ENCODE data around the gene LSM2. TPM values are rescaled to one million over a fixed set of nuclear protein-coding genes. Genes with fewer than 3 reads are reported as not detected.
"Not testable (repeated sequence)": the region's sequence is repeated elsewhere in the genome, so short reads cannot be mapped to it uniquely, and the experiment has no call there.

LSM2 gene
- total RNA-seq (10 to 100 TPM; 11.0 to 23.1 (median 19.0) TPM), polyA plus RNA-seq (10 to 100 TPM; 25.1 to 27.3 TPM)

- Histone ChIP-seq H3K4me3 (peak within 1 kb of the TSS; percentile 32 to 81 (median 62)), H3K4me1 (peaks cover 0 to 12% (median 6%) of the 10 kb centered on the region in 3 donors), H3K36me3 (no peaks in the 10 kb centered on the region), H3K27me3 (no peaks in the 10 kb centered on the region), H3K27ac (peak within 1 kb of the TSS; percentile 71 to 91 (median 80)), H3K9me3 (no peaks in the 10 kb centered on the region)
- FAIRE-seq (peak; percentile 59), ATAC-seq (peak; percentile 95 to 99 (median 98)), DNase-seq (peak; percentile 96 to 99 (median 98))
- 0% methylated on average over 50 to 51 of the region's 51 CpGs for WGBS, 2 donors
- intact Hi-C loops (cut with DNase I) = no loop called here
- TF ChIP-seq, protein P1, sequence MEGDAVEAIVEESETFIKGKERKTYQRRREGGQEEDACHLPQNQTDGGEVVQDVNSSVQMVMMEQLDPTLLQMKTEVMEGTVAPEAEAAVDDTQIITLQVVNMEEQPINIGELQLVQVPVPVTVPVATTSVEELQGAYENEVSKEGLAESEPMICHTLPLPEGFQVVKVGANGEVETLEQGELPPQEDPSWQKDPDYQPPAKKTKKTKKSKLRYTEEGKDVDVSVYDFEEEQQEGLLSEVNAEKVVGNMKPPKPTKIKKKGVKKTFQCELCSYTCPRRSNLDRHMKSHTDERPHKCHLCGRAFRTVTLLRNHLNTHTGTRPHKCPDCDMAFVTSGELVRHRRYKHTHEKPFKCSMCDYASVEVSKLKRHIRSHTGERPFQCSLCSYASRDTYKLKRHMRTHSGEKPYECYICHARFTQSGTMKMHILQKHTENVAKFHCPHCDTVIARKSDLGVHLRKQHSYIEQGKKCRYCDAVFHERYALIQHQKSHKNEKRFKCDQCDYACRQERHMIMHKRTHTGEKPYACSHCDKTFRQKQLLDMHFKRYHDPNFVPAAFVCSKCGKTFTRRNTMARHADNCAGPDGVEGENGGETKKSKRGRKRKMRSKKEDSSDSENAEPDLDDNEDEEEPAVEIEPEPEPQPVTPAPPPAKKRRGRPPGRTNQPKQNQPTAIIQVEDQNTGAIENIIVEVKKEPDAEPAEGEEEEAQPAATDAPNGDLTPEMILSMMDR (IDR thresholded peaks at IDR 0.05) = no peak
Observed at GRCh38 chr6:31806470-31807272, at the start of gene LSM2. Gene LSM2 (minus strand): TSS chr6:31806966. CDS start chr6:31806757, 209 bp downstream.

DNA sequence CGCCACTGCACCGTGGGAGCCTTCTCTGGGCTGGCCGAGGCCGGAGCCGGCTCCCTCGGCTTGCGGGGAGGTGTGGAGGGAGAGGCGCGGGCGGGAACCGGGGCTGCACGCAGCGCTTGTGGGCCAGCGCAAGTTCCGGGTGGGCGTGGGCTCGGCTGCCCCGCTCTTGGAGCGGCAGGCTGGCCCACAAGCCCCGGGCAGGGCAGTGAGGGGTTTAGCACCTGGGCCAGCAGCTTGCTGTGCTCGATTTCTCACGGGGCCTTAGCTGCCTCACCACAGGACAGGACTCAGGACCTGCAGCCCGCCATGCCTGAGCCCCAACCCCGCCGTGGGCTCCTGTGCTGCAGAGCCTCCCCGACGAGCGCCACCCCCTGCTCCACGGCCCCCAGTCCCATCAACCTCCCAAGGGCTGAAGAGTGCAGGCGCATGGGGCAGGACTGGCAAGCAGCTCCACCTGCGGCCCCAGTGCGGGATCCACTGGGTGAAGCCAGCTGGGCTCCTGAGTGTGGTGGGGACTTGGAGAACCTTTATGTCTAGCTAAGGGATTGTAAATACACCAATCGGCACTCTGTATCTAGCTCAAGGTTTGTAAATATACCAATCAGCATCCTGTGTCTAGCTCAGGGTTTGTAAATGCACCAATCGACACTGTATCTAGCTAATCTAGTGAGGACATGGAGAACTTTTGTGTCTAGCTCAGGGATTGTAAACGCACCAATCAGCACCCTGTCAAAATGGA is 45.4 kb upstream of the LSM2 start:
- ATAC-seq; H3K9me3 ChIP-seq; intact Hi-C loops (cut with DNase I); H3K4me3 ChIP-seq; H3K4me1 ChIP-seq; FAIRE-seq; H3K27me3 ChIP-seq; H3K27ac ChIP-seq; H3K36me3 ChIP-seq: not testable (repeated sequence)
- DNase-seq = peak in 1 of 6 donors; percentile 52
- WGBS, 2 donors = 87 to 90% methylated on average over 25 to 35 of the region's 35 CpGs

GRCh38 chr6:31851485-31851832 is 44.7 kb upstream of the LSM2 start:
- Histone ChIP-seq H3K9me3 (no peaks in the 10 kb centered on the region), H3K27ac (no peak overlapping the region), H3K4me3 (no peak overlapping the region), H3K27me3 (no peaks in the 10 kb centered on the region), H3K4me1 (no peaks in the 10 kb centered on the region), H3K36me3 (no peaks in the 10 kb centered on the region)
- intact Hi-C loops (cut with DNase I) = no loop called here
- FAIRE-seq (no peak), DNase-seq (no peak), ATAC-seq (no peak)
- TF ChIP-seq, protein P1 (IDR thresholded peaks at IDR 0.05) = no peak
- 39 to 46% methylated on average over 2 of the region's 2 CpGs for WGBS, 2 donors

GRCh38 chr6:31850765-31851484 is 44.2 kb upstream of the LSM2 start:
- H3K4me1 ChIP-seq = no peaks in the 10 kb centered on the region
- DNase-seq (no peak), ATAC-seq (no peak), FAIRE-seq (no peak)
- no peaks in the 10 kb centered on the region for H3K9me3 ChIP-seq
- no peaks in the 10 kb centered on the region for H3K27me3 ChIP-seq
- TF ChIP-seq, protein P1 (IDR thresholded peaks at IDR 0.05) = no peak
- H3K27ac ChIP-seq = no peak overlapping the region
- intact Hi-C loops (cut with DNase I) = no loop called here
- H3K36me3 ChIP-seq = no peaks in the 10 kb centered on the region
- no peak overlapping the region for H3K4me3 ChIP-seq
- 96 to 98% methylated on average over 2 of the region's 2 CpGs for WGBS, 2 donors

- Histone ChIP-seq H3K4me3 (no peak overlapping the region), H3K9me3 (no peaks in the 10 kb centered on the region), H3K27ac (no peak overlapping the region), H3K4me1 (no peaks in the 10 kb centered on the region), H3K27me3 (no peaks in the 10 kb centered on the region), H3K36me3 (no peaks in the 10 kb centered on the region)
- FAIRE-seq (no peak), ATAC-seq (no peak), DNase-seq (no peak)
- TF ChIP-seq, protein P1 (IDR thresholded peaks at IDR 0.05) = no peak
- 82 to 88% methylated on average over 2 of the region's 2 CpGs for WGBS, 2 donors
- intact Hi-C loops (cut with DNase I) = no loop called here
Observed at GRCh38 chr6:31847276-31847978, 40.7 kb upstream of the LSM2 start.
